H1 (cell line): ENCODE measurements around the gene SPACA4. TPM values are rescaled to one million over a fixed set of nuclear protein-coding genes. Genes with fewer than 3 reads are reported as not detected.
A peak's percentile ranks its signal among the peaks of the same experiment; 100 is the strongest.

Source experiments
- ATF2 ChIP-seq: IDR thresholded peaks from 2 replicates; pipeline ENCODE4 v1.6.1; 2012; ENCODE audit warnings: low read length, inconsistent platforms
- BACH1 ChIP-seq: IDR thresholded peaks from 2 replicates; pipeline ENCODE4 v1.6.1; 2012; ENCODE audit warnings: low read length, improper control_type of control experiment
- CBX5 ChIP-seq: fragments of 300-800, 300-1000 bp; sonication (generic); IDR thresholded peaks from 2 replicates; pipeline ENCODE4 v1.7.1; 2016; ENCODE audit warnings: antibody characterized with exemption, low read length, low read depth
- CHD7 ChIP-seq: fragments of 300-600 bp; sonication (generic); IDR thresholded peaks from 2 replicates; pipeline ENCODE4 v1.7.1; 2012; ENCODE audit warnings: low read length, moderate library complexity, mild to moderate bottlenecking, inconsistent platforms; ENCODE audit not compliant: insufficient replicate concordance
- CTBP2 ChIP-seq: IDR thresholded peaks from 2 replicates; pipeline ENCODE4 v1.7.0; 2011; ENCODE audit warnings: borderline replicate concordance, mild to moderate bottlenecking, moderate library complexity, mixed read lengths, low read length; ENCODE audit not compliant: insufficient read depth, insufficient read length
- KDM4A ChIP-seq: IDR thresholded peaks from one replicate; pipeline ENCODE4 v1.7.1; 2012; ENCODE audit warnings: low read depth, mild to moderate bottlenecking, moderate library complexity, low read length, inconsistent platforms; ENCODE audit not compliant: severe bottlenecking
- TAF7 ChIP-seq: optimal IDR thresholded peaks from 2 replicates; pipeline ENCODE3; 2011; ENCODE audit warnings: low read depth, mild to moderate bottlenecking, inconsistent platforms, low read length, moderate library complexity, borderline replicate concordance
- polyA plus RNA-seq, 7 experiments: library from polyadenylated mRNA; depleted of rRNA in 3 of 7; stranded (reverse) in 5 of 7; unstranded in 2 of 7; fragments of >200 nt in 5 of 7; fragments of 200-250 nt in 2 of 7; gene quantifications; 1 replicate in 5 of 7; 2 replicates in 1 of 7; 4 replicates in 1 of 7; pipeline versions ENCODE4 v1.2.1 to v1.2.3, GENCODE V29; 2011 to 2013; ENCODE audit warnings: missing spikeins in 2 of 7, mixed read lengths in 2 of 7
- total RNA-seq: library from RNA; stranded (reverse); fragmentation: NEBNext Ultra II Directional; extraction: Animal tissue kit (Norgen Biotek cat#: 25700); gene quantifications from 2 replicates; pipeline ENCODE4 v1.2.1, GENCODE V29; 2021
- TF ChIP-seq, protein P1 (sequence below): IDR thresholded peaks from 2 replicates; pipeline ENCODE4 v1.6.1; 2011; ENCODE audit warnings: low read length, improper control_type of control experiment

The SPACA4 gene
- total and polyA plus RNA-seq, 2 of the 8 experiments (the other 6 are each of a cell fraction or from before 2014, with no cell fraction given), result not detected

- TF ChIP-seq CBX5, result no peak
- TF ChIP-seq, protein P1, sequence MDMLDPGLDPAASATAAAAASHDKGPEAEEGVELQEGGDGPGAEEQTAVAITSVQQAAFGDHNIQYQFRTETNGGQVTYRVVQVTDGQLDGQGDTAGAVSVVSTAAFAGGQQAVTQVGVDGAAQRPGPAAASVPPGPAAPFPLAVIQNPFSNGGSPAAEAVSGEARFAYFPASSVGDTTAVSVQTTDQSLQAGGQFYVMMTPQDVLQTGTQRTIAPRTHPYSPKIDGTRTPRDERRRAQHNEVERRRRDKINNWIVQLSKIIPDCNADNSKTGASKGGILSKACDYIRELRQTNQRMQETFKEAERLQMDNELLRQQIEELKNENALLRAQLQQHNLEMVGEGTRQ, result no peak; the same call in 1 of the 2 replicates
- TF ChIP-seq TAF7, result no peak
- TF ChIP-seq CHD7, result no peak
- no peak for TF ChIP-seq ATF2
- TF ChIP-seq BACH1, result no peak
- peak; percentile 12 for TF ChIP-seq KDM4A
- no peak for TF ChIP-seq CTBP2
Observed at GRCh38 chr19:48637449-48637947, 31.0 kb downstream of the SPACA4 start (continued).
